HUES48 (cell line): ENCODE measurements around the gene WDFY2.

Experiments
- H3K27ac ChIP-seq: one replicate; pipeline ENCODE4 v1.7.0; 2013; ENCODE audit warnings: low read depth, low read length, inconsistent platforms
- H3K27me3 ChIP-seq: 2 replicates; pipeline ENCODE4 v1.6.1; 2013; ENCODE audit warnings: mild to moderate bottlenecking, low read length; ENCODE audit not compliant: control insufficient read depth, insufficient read depth
- H3K36me3 ChIP-seq: 2 replicates; pipeline ENCODE4 v1.6.1; 2013; ENCODE audit warnings: low read length; ENCODE audit not compliant: control insufficient read depth, insufficient read depth
- H3K4me1 ChIP-seq: 2 replicates; pipeline ENCODE4 v1.6.1; 2013; ENCODE audit warnings: mild to moderate bottlenecking, low read length; ENCODE audit not compliant: control insufficient read depth, insufficient read depth
- H3K4me3 ChIP-seq: 2 replicates; pipeline ENCODE4 v1.5.1; 2013; ENCODE audit warnings: mild to moderate bottlenecking, low read depth, low read length
- H3K9ac ChIP-seq: 2 replicates; pipeline ENCODE4 v1.6.1; 2013; ENCODE audit warnings: mild to moderate bottlenecking, low read depth, low read length, moderate library complexity
- H3K9me3 ChIP-seq: 2 replicates; pipeline ENCODE4 v1.6.1; 2013; ENCODE audit warnings: low read length; ENCODE audit not compliant: control insufficient read depth, insufficient read depth

Gene WDFY2

GRCh38 chr13:51776179-51776578 is 191.9 kb downstream of the WDFY2 start:
- H3K4me1 ChIP-seq, result no peaks in the 10 kb centered on the region
- no peak overlapping the region for H3K27ac ChIP-seq
- no peak overlapping the region for H3K4me3 ChIP-seq
- H3K27me3 ChIP-seq, result no peaks in the 10 kb centered on the region
- no peaks in the 10 kb centered on the region for H3K9me3 ChIP-seq
- no peak overlapping the region for H3K9ac ChIP-seq
- H3K36me3 ChIP-seq, result no peaks in the 10 kb centered on the region

- Histone ChIP-seq H3K4me1 (no peaks in the 10 kb centered on the region), H3K4me3 (no peak overlapping the region), H3K27ac (no peak overlapping the region), H3K36me3 (no peaks in the 10 kb centered on the region), H3K9ac (no peak overlapping the region), H3K27me3 (no peaks in the 10 kb centered on the region), H3K9me3 (no peaks in the 10 kb centered on the region)
Observed at GRCh38 chr13:51777921-51778320, 193.7 kb downstream of the WDFY2 start.

DNA sequence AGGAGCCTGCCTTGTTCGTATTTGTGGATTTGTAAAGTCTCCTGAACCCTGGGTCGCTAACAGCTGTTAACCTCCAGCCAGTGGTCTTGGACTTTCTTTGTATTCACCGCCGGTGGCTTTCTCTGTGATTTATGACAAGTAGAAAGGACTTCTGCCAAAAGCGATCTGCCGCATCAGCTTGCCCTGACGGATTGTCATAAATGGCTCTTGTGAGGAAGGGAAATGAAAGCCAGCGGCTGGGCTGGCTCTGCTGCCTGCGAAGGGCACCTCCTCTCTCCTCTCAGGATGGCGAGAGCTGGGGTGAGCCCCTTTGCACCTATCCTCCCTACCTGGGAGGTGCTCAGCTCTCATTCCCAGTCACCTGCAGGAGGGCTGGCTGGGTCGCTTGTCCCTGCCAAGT is 194.1 kb downstream of the WDFY2 start:
- no peaks in the 10 kb centered on the region for H3K4me1 ChIP-seq
- H3K9me3 ChIP-seq, result no peaks in the 10 kb centered on the region
- H3K27me3 ChIP-seq, result no peaks in the 10 kb centered on the region
- no peak overlapping the region for H3K27ac ChIP-seq
- no peaks in the 10 kb centered on the region for H3K36me3 ChIP-seq
- no peak overlapping the region for H3K9ac ChIP-seq
- no peak overlapping the region for H3K4me3 ChIP-seq

DNA sequence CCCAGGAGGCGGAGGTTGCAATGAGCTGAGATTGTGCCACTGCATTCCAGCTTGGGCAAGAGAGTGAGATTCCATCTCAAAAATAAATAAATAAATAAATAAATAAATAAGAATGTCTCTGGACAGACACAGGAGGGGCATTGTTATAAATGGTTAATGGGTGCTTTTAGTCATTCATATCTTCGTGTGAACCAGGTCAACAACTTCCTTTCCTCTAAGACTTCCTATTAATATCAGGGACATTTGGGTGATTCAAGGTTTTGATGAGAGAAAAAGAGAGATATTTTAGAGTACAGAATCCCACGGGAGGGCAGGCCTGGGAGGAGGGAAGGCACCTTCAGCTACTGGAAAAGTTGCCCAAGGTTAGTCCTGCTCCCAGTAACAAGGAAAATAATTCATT is 195.8 kb downstream of the WDFY2 start:
- Histone ChIP-seq H3K27ac (no peak overlapping the region), H3K9me3 (no peaks in the 10 kb centered on the region), H3K27me3 (no peaks in the 10 kb centered on the region), H3K36me3 (no peaks in the 10 kb centered on the region), H3K4me3 (no peak overlapping the region), H3K9ac (no peak overlapping the region), H3K4me1 (no peaks in the 10 kb centered on the region)

DNA sequence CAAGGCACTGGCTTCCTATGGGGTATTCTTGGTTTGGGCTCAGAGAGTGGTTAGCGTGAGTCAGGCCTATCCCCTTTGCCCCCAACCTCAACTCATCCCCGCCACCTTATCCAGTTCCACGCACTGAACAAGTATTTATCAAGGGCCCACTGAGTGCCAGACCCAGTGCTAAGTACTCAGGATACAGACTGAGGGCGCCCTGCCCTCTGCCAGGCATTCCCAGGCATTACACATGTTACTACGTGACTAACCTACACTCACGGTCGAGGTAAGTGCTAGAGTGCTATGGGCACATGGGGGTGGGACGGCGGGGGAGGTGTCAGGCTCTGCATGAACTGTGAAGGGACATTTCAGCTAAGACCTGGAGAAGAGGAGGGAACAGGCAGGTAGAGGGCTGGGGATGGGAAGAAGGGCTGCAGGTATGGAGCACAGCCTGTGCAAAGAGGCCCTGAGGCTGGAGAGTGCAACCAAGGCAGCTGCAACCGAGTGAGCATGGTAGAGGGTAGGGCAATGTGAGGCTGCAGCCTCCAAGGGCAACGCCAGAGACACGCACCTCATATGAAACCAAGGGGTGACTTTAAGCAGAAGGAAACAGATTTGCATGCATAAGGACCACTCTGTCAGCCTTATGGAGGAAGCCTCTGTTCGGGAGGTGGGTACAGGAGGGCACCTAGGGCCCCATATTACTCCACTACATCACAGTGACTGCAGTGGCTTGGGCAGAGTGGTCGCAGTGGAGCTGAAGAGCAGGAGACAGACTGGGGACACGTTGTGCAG is 197.2 kb downstream of the WDFY2 start:
- Histone ChIP-seq H3K4me3 (no peak overlapping the region), H3K9me3 (no peaks in the 10 kb centered on the region)

GRCh38 chr13:51782026-51782710 is 197.9 kb downstream of the WDFY2 start:
- Histone ChIP-seq H3K36me3 (no peaks in the 10 kb centered on the region), H3K27me3 (no peaks in the 10 kb centered on the region), H3K9me3 (no peaks in the 10 kb centered on the region), H3K27ac (no peak overlapping the region), H3K4me3 (no peak overlapping the region), H3K4me1 (no peaks in the 10 kb centered on the region), H3K9ac (no peak overlapping the region)

More for the DNA sequence above, 197.2 kb downstream of the WDFY2 start:
- no peak overlapping the region for H3K9ac ChIP-seq
- H3K36me3 ChIP-seq, result no peaks in the 10 kb centered on the region
- no peak overlapping the region for H3K27ac ChIP-seq
- H3K27me3 ChIP-seq, result no peaks in the 10 kb centered on the region
- H3K4me1 ChIP-seq, result no peaks in the 10 kb centered on the region

DNA sequence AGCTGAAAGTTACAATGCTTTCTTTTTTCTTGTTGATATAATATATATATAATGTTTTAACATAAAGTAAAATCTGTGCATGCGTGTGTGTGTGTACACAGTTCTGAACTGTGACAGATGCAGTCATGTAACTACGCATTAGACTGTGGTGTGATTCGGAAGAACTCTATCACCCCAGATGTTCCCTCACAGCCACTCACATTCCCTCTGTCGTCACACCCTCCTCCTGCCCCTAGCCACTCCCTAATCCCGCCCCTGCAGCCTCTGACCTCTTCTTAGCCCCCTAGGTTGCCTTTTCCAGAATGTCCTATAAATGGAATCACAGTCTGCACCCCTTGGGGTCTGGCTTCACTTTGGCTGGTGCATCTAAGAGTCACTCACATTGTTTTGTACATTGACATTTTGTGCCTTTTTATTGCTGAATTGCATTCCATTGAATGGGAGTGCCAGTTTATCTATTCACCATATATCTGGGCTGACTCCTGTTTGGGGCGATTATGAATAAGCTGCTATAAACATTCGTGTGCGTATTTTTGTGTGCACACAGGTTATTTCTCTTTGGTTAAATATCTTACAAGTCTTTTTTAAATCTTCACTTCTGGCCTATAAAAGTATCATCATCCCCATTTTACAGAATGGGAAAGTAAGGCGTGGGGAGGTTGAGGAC is 199.3 kb downstream of the WDFY2 start:
- Histone ChIP-seq H3K4me1 (no peaks in the 10 kb centered on the region), H3K36me3 (no peaks in the 10 kb centered on the region), H3K27me3 (no peaks in the 10 kb centered on the region), H3K9ac (no peak overlapping the region), H3K27ac (no peak overlapping the region), H3K9me3 (no peaks in the 10 kb centered on the region), H3K4me3 (no peak overlapping the region)

DNA sequence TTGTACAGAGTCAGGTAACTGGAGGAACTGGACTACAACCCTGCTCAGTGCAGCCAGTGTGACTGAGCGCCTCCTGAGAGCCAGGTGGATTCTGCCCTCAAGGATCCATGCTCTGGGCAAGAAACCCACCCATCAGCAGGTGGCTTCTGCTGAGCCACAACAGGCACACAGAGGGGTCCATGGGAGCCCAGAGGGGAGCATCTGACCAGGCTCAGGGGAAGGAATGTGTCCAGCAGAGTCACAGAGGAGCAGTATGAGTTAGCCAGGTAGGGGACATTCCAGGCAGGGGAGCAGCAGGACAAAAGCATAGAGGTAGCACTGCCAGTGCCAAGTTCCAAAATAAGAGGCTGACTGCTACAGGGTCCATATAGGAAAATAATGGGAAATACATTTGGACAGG is 199.8 kb downstream of the WDFY2 start:
- Histone ChIP-seq H3K4me1 (no peaks in the 10 kb centered on the region), H3K27me3 (no peaks in the 10 kb centered on the region), H3K9me3 (no peaks in the 10 kb centered on the region), H3K9ac (no peak overlapping the region), H3K4me3 (no peak overlapping the region), H3K27ac (no peak overlapping the region), H3K36me3 (no peaks in the 10 kb centered on the region)

GRCh38 chr13:51785712-51786424 is 201.6 kb downstream of the WDFY2 start:
- Histone ChIP-seq H3K9ac (no peak overlapping the region), H3K4me3 (no peak overlapping the region), H3K27me3 (no peaks in the 10 kb centered on the region), H3K4me1 (no peaks in the 10 kb centered on the region), H3K9me3 (no peaks in the 10 kb centered on the region), H3K36me3 (no peaks in the 10 kb centered on the region), H3K27ac (no peak overlapping the region)

GRCh38 chr13:51786425-51787265 is 202.4 kb downstream of the WDFY2 start:
- Histone ChIP-seq H3K36me3 (no peaks in the 10 kb centered on the region), H3K4me3 (no peak overlapping the region), H3K9me3 (no peaks in the 10 kb centered on the region), H3K4me1 (no peaks in the 10 kb centered on the region), H3K9ac (no peak overlapping the region), H3K27me3 (no peaks in the 10 kb centered on the region), H3K27ac (no peak overlapping the region)
